H1 (cell line): ENCODE data around the gene OR5M3.

Experiments
- CHD2 ChIP-seq: IDR thresholded peaks from 2 replicates; pipeline ENCODE4 v1.6.1; 2012; ENCODE audit warnings: low read length, improper control_type of control experiment
- EP300 ChIP-seq, 2 experiments: IDR thresholded peaks; 1 replicate in 1 of 2; 2 replicates in 1 of 2; pipeline ENCODE4 v1.6.1; 2011 to 2012; ENCODE audit warnings: low read depth in 2 of 2, low read length in 2 of 2, mild to moderate bottlenecking in 2 of 2, borderline replicate concordance in 1 of 2, inconsistent platforms in 1 of 2, moderate library complexity in 1 of 2
- POLR2A ChIP-seq, 2 experiments: IDR thresholded peaks; 1 replicate in 1 of 2; 2 replicates in 1 of 2; pipeline ENCODE4 v1.6.1; 2011; ENCODE audit warnings: low read depth in 2 of 2, low read length in 2 of 2, mild to moderate bottlenecking in 2 of 2; ENCODE audit errors: control extremely low read depth in 1 of 2
- YY1 ChIP-seq: IDR thresholded peaks from 2 replicates; pipeline ENCODE4 v1.6.1; 2011; ENCODE audit warnings: low read depth, mild to moderate bottlenecking, low read length

DNA sequence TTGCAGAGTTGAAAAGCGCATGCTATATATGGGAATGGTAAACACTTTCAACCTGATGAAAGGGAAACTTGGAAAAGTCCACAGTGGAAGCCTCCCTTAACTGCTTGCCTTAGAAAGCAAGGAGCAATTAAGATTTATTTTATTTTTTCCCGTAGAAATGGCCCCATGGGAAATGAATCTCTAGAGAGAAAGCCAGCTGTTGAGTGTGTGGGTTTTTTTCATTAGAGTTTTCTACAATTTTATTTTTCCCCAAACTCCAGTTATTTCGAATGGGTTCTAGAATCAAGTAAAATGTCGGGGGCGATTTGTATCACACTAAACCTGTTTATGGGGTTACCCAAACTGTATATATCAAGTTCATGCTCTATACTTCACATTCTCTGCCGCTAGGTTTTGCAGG lies at the start of gene OR5M3:
- TF ChIP-seq CHD2 (no peak), YY1 (no peak), POLR2A (IDR thresholded peaks at IDR 0.05; ENCODE audit: control extremely low read depth in 1 of 2, low read depth in 2 of 2, low read length in 2 of 2) (no peak), EP300 (IDR thresholded peaks at IDR 0.05; ENCODE audit: borderline replicate concordance in 1 of 2, low read depth in 2 of 2, low read length in 2 of 2) (no peak)
